ENCODE data around the gene CILP2.

GRCh38 chr19:19548915-19549759 is 11.1 kb downstream of the CILP2 start:
- no peak for TF ChIP-seq POLR2A (IDR thresholded peaks at IDR 0.05)
- no peak for TF ChIP-seq CTCF (IDR thresholded peaks at IDR 0.05)

Measured in stomach (tissue), 4 donors.